SK-N-SH (cell line): ENCODE results near the gene NRG3. TPM values are rescaled to one million over a fixed set of nuclear protein-coding genes. Genes with fewer than 3 reads are reported as not detected.

Source experiments
- CTCF ChIA-PET: fragments of 300-600, 350-600 bp; formaldehyde crosslinking; extraction: SDS; loops from one replicate; lab custom pipeline; 2021; lab: Yijun Ruan, JAX
- POLR2A ChIA-PET: fragments of 350-600 bp; sonication (Branson Sonifier 250); formaldehyde crosslinking; extraction: SDS; loops from one replicate; lab custom pipeline; 2020; ENCODE audit warnings: antibody characterized with exemption, inconsistent platforms; lab: Yijun Ruan, JAX
- DNase-seq: peaks from one replicate; pipeline ENCODE4 v3.0.0; 2012
- H2AFZ ChIP-seq: fragments of 200-600 bp; sonication (generic); 2 replicates; pipeline ENCODE4 v1.8.1; 2016; ENCODE audit warnings: antibody characterized with exemption, mild to moderate bottlenecking, low read depth
- H3F3A ChIP-seq: fragments of 200-600 bp; sonication (generic); replicated peaks from 2 replicates; pipeline ENCODE3; 2016; ENCODE audit warnings: antibody characterized with exemption, mild to moderate bottlenecking; ENCODE audit not compliant: insufficient read depth
- H3K27ac ChIP-seq, 2 experiments: fragments of 200-500 bp in 1 of 2; fragments of 200-600 bp in 1 of 2; sonication (Bioruptor generic) in 1 of 2; sonication (generic), shearing (Covaris generic) in 1 of 2; 2 replicates each; pipeline versions ENCODE4 v1.5.1 to v1.6.1; 2014 to 2016; ENCODE audit warnings: low read depth in 2 of 2, inconsistent platforms in 1 of 2, low read length in 1 of 2, mild to moderate bottlenecking in 1 of 2, mixed read lengths in 1 of 2
- H3K27me3 ChIP-seq: fragments of 200-600 bp; sonication (generic), shearing (Covaris generic); 2 replicates; pipeline ENCODE4 v1.6.1; 2016; ENCODE audit warnings: mixed run types; ENCODE audit not compliant: insufficient read depth
- H3K36me3 ChIP-seq, 2 experiments: fragments of 200-500 bp in 1 of 2; fragments of 200-600 bp in 1 of 2; sonication (Bioruptor generic) in 1 of 2; sonication (generic) in 1 of 2; replicated peaks in 1 of 2; 2 replicates each; pipeline versions ENCODE3 to v1.5.1; 2014 to 2016; ENCODE audit warnings: low read length in 1 of 2, mild to moderate bottlenecking in 1 of 2; ENCODE audit not compliant: insufficient read depth in 2 of 2, control insufficient read depth in 1 of 2
- H3K4me1 ChIP-seq, 2 experiments: fragments of 200-500 bp in 1 of 2; fragments of 200-600 bp in 1 of 2; sonication (Bioruptor generic) in 1 of 2; sonication (generic), shearing (Covaris generic) in 1 of 2; 2 replicates each; pipeline versions ENCODE4 v1.5.1 to v1.6.1; 2014 to 2016; ENCODE audit warnings: low read depth in 1 of 2, low read length in 1 of 2, mixed run types in 1 of 2; ENCODE audit not compliant: insufficient read depth in 2 of 2, control insufficient read depth in 1 of 2
- H3K4me2 ChIP-seq: fragments of 200-600 bp; sonication (generic), shearing (Covaris generic); 2 replicates; pipeline ENCODE4 v1.6.1; 2017; ENCODE audit warnings: mixed run types
- H3K4me3 ChIP-seq, 2 experiments: fragments of 200-500 bp in 1 of 2; fragments of 200-600 bp in 1 of 2; sonication (Bioruptor generic) in 1 of 2; sonication (generic), shearing (Covaris generic) in 1 of 2; 2 replicates each; pipeline versions ENCODE4 v1.5.1 to v1.8.1; 2014 to 2016; ENCODE audit warnings: low read depth in 2 of 2, inconsistent platforms in 1 of 2, low read length in 1 of 2, mild to moderate bottlenecking in 1 of 2, mixed read lengths in 1 of 2, moderate library complexity in 1 of 2
- H3K79me2 ChIP-seq: fragments of 200-600 bp; sonication (generic); 2 replicates; pipeline ENCODE4 v1.8.1; 2017; ENCODE audit warnings: mild to moderate bottlenecking; ENCODE audit not compliant: insufficient read depth
- H3K9ac ChIP-seq: fragments of 200-600 bp; sonication (generic); 2 replicates; pipeline ENCODE4 v1.6.1; 2017; ENCODE audit warnings: mixed run types
- H3K9me2 ChIP-seq: fragments of 200-600 bp; sonication (generic); 2 replicates; pipeline ENCODE4 v1.6.1; 2017; ENCODE audit warnings: mixed run types
- H3K9me3 ChIP-seq: fragments of 200-600 bp; sonication (generic); 2 replicates; pipeline ENCODE4 v1.6.1; 2017; ENCODE audit warnings: mixed run types, mild to moderate bottlenecking, moderate library complexity
- H4K20me1 ChIP-seq: fragments of 200-600 bp; sonication (generic); 2 replicates; pipeline ENCODE4 v1.6.1; 2017; ENCODE audit warnings: mild to moderate bottlenecking, mixed run types; ENCODE audit not compliant: insufficient read depth
- CHD2 ChIP-seq: fragments of 150-350 bp; IDR thresholded peaks from 2 replicates; pipeline ENCODE4 v1.6.1; 2018; ENCODE audit warnings: low read length; ENCODE audit not compliant: partially characterized antibody
- ELF1 ChIP-seq: IDR thresholded peaks from 2 replicates; pipeline ENCODE4 v1.4.0; 2012
- EZH2phosphoT487 ChIP-seq: fragments of 200-600 bp; sonication (generic); IDR thresholded peaks from 2 replicates; pipeline ENCODE4 v1.6.1; 2017; ENCODE audit warnings: low read depth, mixed run types, mild to moderate bottlenecking, antibody characterized with exemption, moderate library complexity, borderline replicate concordance
- FOSL2 ChIP-seq: IDR thresholded peaks from 2 replicates; pipeline ENCODE4 v1.4.0; 2012; ENCODE audit warnings: low read depth, mild to moderate bottlenecking, moderate library complexity, borderline replicate concordance
- FOXJ3 ChIP-seq: sonication (generic); formaldehyde crosslinking; IDR thresholded peaks from 2 replicates; pipeline ENCODE4 v1.5.1; 2020; ENCODE audit warnings: mild to moderate bottlenecking, missing genetic modification reagents
- GABPA ChIP-seq: IDR thresholded peaks from 2 replicates; pipeline ENCODE4 v1.4.0; 2012; ENCODE audit warnings: low read depth, mild to moderate bottlenecking
- GATA2 ChIP-seq: sonication (generic); formaldehyde crosslinking; IDR thresholded peaks from 2 replicates; pipeline ENCODE4 v1.5.0; 2020; ENCODE audit warnings: mild to moderate bottlenecking, missing genetic modification reagents
- JUND ChIP-seq: IDR thresholded peaks from 2 replicates; pipeline ENCODE4 v1.4.0; 2012
- MEF2A ChIP-seq: IDR thresholded peaks from 2 replicates; pipeline ENCODE4 v1.4.0; 2012; ENCODE audit warnings: low read depth, borderline replicate concordance
- MXI1 ChIP-seq: IDR thresholded peaks from 2 replicates; pipeline ENCODE4 v1.6.1; 2012; ENCODE audit warnings: mild to moderate bottlenecking, low read depth, low read length, improper control_type of control experiment
- NFIC ChIP-seq: IDR thresholded peaks from 2 replicates; pipeline ENCODE4 v1.4.0; 2012; ENCODE audit warnings: borderline replicate concordance
- NRF1 ChIP-seq: IDR thresholded peaks from 2 replicates; pipeline ENCODE4 v1.6.1; 2012; ENCODE audit warnings: low read depth, mild to moderate bottlenecking, low read length
- POLR2AphosphoS5 ChIP-seq: IDR thresholded peaks from 2 replicates; pipeline ENCODE4 v1.6.1; 2012; ENCODE audit warnings: low read depth, low read length
- RAD21 ChIP-seq: IDR thresholded peaks from 2 replicates; pipeline ENCODE4 v1.6.1; 2012; ENCODE audit warnings: mild to moderate bottlenecking, low read length
- RCOR1 ChIP-seq: fragments of 150-350 bp; IDR thresholded peaks from 2 replicates; pipeline ENCODE4 v1.6.1; 2017; ENCODE audit warnings: antibody characterized with exemption, low read length
- RFX5 ChIP-seq: IDR thresholded peaks from 2 replicates; pipeline ENCODE4 v1.6.1; 2012; ENCODE audit warnings: mild to moderate bottlenecking, improper control_type of control experiment, low read length
- RXRA ChIP-seq: IDR thresholded peaks from 2 replicates; pipeline ENCODE4 v1.4.0; 2012; ENCODE audit warnings: low read depth, mild to moderate bottlenecking, borderline replicate concordance
- SIN3A ChIP-seq: IDR thresholded peaks from 2 replicates; pipeline ENCODE4 v1.6.1; 2012; ENCODE audit warnings: low read depth, mild to moderate bottlenecking, low read length, moderate library complexity, borderline replicate concordance
- SMC3 ChIP-seq: IDR thresholded peaks from 2 replicates; pipeline ENCODE4 v1.6.1; 2012; ENCODE audit warnings: low read depth, low read length, improper control_type of control experiment
- TAF1 ChIP-seq: IDR thresholded peaks from 2 replicates; pipeline ENCODE4 v1.6.1; 2012; ENCODE audit warnings: low read depth, mild to moderate bottlenecking, low read length, moderate library complexity, borderline replicate concordance
- TCF12 ChIP-seq: IDR thresholded peaks from 2 replicates; pipeline ENCODE4 v1.4.0; 2012
- YY1 ChIP-seq: IDR thresholded peaks from 2 replicates; pipeline ENCODE4 v1.4.0; 2012; ENCODE audit warnings: low read depth, mild to moderate bottlenecking
- WGBS: methylation state at CpG from one replicate; pipeline ENCODE4 v1.1.6; 2017; ENCODE audit warnings: low lambda C conversion rate; 5-methylcytosine and 5-hydroxymethylcytosine counted together
- polyA plus RNA-seq, 3 experiments: library from polyadenylated mRNA; depleted of rRNA; stranded (reverse); fragments of >200 nt; gene quantifications; 2 replicates each; pipeline ENCODE4 v1.2.3, GENCODE V29; 2012
- TF ChIP-seq, protein P1 (sequence below): fragments of 150-350 bp; IDR thresholded peaks from 2 replicates; pipeline ENCODE4 v1.6.1; 2017; ENCODE audit warnings: antibody characterized with exemption, low read length, low read depth, borderline replicate concordance
- TF ChIP-seq, protein P2 (sequence below): IDR thresholded peaks from 2 replicates; pipeline ENCODE4 v1.4.0; 2012; ENCODE audit warnings: low read depth, borderline replicate concordance
- TF ChIP-seq, protein P3 (sequence below): IDR thresholded peaks from 2 replicates; pipeline ENCODE4; 2012
- TF ChIP-seq, protein P4 (sequence below): IDR thresholded peaks from 2 replicates; pipeline ENCODE4 v1.4.0; 2012; ENCODE audit warnings: low read depth
- TF ChIP-seq, protein P5 (sequence below): fragments of 200-600 bp; sonication (generic); IDR thresholded peaks from 2 replicates; pipeline ENCODE4 v1.6.1; 2017; ENCODE audit warnings: antibody characterized with exemption, mild to moderate bottlenecking, moderate library complexity
- TF ChIP-seq, protein P6 (sequence below): fragments of 150-350 bp; IDR thresholded peaks from 2 replicates; pipeline ENCODE4 v1.6.1; 2016; ENCODE audit warnings: mild to moderate bottlenecking, low read depth, low read length
- TF ChIP-seq, protein P7 (sequence below): IDR thresholded peaks from 2 replicates; pipeline ENCODE4 v1.4.0; 2012; ENCODE audit warnings: low read depth, borderline replicate concordance

The NRG3 gene
- polyA plus RNA-seq, 1 of the 3 experiments (the other 2 are of a cell fraction), result 0.03 TPM

DNA sequence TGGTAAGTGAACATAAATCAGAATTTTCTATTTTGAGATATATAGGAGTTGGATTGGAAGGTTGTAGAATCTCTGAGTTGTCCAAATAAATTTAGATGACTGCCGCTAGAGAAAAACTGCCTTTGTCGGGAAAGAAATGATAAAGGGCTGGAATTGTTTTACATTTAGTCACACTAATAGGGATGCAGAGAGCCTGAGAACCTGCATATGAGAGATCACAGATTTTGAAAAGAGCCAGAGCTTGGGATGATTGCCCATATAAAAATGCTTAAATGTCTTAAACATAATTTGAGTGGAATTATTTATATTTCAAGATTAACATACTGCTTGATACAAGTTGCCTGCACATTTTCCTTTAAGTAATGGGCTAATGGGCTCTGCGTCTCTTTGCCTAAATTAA, 660.5 kb downstream of the NRG3 start:
- Histone ChIP-seq H3K9ac (no peak overlapping the region), H3K4me3 (no peak overlapping the region)
- TF ChIP-seq RCOR1 (no peak), MXI1 (no peak), NRF1 (no peak), RAD21 (no peak), FOXJ3 (no peak), RFX5 (no peak), NFIC (peak; percentile 44; the same call in 1 of the 2 replicates), TAF1 (no peak), MEF2A (no peak), CHD2 (no peak), EZH2phosphoT487 (no peak), YY1 (no peak), GATA2 (CRISPR knock-in tag) (no peak), GABPA (no peak), SIN3A (no peak), JUND (0 out of 2 replicates have a peak, but pooled peaks have one; percentile 25), RXRA (no peak), POLR2AphosphoS5 (peak; percentile 14; the same call in 1 of the 2 replicates), SMC3 (no peak), FOSL2 (peak; percentile 21; the same call in 1 of the 2 replicates), ELF1 (no peak), TCF12 (peak; percentile 84)
- TF ChIP-seq, protein P1, sequence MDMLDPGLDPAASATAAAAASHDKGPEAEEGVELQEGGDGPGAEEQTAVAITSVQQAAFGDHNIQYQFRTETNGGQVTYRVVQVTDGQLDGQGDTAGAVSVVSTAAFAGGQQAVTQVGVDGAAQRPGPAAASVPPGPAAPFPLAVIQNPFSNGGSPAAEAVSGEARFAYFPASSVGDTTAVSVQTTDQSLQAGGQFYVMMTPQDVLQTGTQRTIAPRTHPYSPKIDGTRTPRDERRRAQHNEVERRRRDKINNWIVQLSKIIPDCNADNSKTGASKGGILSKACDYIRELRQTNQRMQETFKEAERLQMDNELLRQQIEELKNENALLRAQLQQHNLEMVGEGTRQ, result no peak
- TF ChIP-seq, protein P2, sequence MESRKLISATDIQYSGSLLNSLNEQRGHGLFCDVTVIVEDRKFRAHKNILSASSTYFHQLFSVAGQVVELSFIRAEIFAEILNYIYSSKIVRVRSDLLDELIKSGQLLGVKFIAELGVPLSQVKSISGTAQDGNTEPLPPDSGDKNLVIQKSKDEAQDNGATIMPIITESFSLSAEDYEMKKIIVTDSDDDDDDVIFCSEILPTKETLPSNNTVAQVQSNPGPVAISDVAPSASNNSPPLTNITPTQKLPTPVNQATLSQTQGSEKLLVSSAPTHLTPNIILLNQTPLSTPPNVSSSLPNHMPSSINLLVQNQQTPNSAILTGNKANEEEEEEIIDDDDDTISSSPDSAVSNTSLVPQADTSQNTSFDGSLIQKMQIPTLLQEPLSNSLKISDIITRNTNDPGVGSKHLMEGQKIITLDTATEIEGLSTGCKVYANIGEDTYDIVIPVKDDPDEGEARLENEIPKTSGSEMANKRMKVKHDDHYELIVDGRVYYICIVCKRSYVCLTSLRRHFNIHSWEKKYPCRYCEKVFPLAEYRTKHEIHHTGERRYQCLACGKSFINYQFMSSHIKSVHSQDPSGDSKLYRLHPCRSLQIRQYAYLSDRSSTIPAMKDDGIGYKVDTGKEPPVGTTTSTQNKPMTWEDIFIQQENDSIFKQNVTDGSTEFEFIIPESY, result no peak
- TF ChIP-seq, protein P3, sequence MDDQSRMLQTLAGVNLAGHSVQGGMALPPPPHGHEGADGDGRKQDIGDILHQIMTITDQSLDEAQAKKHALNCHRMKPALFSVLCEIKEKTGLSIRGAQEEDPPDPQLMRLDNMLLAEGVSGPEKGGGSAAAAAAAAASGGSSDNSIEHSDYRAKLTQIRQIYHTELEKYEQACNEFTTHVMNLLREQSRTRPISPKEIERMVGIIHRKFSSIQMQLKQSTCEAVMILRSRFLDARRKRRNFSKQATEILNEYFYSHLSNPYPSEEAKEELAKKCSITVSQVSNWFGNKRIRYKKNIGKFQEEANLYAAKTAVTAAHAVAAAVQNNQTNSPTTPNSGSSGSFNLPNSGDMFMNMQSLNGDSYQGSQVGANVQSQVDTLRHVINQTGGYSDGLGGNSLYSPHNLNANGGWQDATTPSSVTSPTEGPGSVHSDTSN, result peak; percentile 81
- TF ChIP-seq, protein P4, sequence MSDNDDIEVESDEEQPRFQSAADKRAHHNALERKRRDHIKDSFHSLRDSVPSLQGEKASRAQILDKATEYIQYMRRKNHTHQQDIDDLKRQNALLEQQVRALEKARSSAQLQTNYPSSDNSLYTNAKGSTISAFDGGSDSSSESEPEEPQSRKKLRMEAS, result no peak
- TF ChIP-seq, protein P5, sequence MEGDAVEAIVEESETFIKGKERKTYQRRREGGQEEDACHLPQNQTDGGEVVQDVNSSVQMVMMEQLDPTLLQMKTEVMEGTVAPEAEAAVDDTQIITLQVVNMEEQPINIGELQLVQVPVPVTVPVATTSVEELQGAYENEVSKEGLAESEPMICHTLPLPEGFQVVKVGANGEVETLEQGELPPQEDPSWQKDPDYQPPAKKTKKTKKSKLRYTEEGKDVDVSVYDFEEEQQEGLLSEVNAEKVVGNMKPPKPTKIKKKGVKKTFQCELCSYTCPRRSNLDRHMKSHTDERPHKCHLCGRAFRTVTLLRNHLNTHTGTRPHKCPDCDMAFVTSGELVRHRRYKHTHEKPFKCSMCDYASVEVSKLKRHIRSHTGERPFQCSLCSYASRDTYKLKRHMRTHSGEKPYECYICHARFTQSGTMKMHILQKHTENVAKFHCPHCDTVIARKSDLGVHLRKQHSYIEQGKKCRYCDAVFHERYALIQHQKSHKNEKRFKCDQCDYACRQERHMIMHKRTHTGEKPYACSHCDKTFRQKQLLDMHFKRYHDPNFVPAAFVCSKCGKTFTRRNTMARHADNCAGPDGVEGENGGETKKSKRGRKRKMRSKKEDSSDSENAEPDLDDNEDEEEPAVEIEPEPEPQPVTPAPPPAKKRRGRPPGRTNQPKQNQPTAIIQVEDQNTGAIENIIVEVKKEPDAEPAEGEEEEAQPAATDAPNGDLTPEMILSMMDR, result no peak
- TF ChIP-seq, protein P6, sequence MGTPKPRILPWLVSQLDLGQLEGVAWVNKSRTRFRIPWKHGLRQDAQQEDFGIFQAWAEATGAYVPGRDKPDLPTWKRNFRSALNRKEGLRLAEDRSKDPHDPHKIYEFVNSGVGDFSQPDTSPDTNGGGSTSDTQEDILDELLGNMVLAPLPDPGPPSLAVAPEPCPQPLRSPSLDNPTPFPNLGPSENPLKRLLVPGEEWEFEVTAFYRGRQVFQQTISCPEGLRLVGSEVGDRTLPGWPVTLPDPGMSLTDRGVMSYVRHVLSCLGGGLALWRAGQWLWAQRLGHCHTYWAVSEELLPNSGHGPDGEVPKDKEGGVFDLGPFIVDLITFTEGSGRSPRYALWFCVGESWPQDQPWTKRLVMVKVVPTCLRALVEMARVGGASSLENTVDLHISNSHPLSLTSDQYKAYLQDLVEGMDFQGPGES, result no peak
- TF ChIP-seq, protein P7, sequence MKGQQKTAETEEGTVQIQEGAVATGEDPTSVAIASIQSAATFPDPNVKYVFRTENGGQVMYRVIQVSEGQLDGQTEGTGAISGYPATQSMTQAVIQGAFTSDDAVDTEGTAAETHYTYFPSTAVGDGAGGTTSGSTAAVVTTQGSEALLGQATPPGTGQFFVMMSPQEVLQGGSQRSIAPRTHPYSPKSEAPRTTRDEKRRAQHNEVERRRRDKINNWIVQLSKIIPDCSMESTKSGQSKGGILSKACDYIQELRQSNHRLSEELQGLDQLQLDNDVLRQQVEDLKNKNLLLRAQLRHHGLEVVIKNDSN, result no peak

More for the DNA sequence above, 660.5 kb downstream of the NRG3 start:
- ChIA-PET CTCF (no interaction called here), POLR2A (no interaction called here)
- no peaks in the 10 kb centered on the region for H4K20me1 ChIP-seq
- WGBS, result 19% methylated on average over 3 of the region's 3 CpGs
- no peaks in the 10 kb centered on the region for H3F3A ChIP-seq
- no peak for DNase-seq
- H3K9me3 ChIP-seq, result peaks cover 5% of the 10 kb centered on the region; the same call in 1 of the 2 replicates
- H3K4me1 ChIP-seq, result peaks cover 0 to 4% of the 10 kb centered on the region in 2 experiments; a peak in 2 of 4 replicates
- H3K4me2 ChIP-seq, result no peak overlapping the region
- H3K27ac ChIP-seq, result no peak overlapping the region; a peak in 1 of 4 replicates
- no peaks in the 10 kb centered on the region for H3K36me3 ChIP-seq
- no peak overlapping the region for H2AFZ ChIP-seq
- H3K27me3 ChIP-seq, result no peaks in the 10 kb centered on the region
- no peaks in the 10 kb centered on the region for H3K9me2 ChIP-seq
- H3K79me2 ChIP-seq, result no peaks in the 10 kb centered on the region; the same call in 1 of the 2 replicates
